Hindlimb muscle (tissue), 1 donor: ENCODE measurements around the gene RIC3. TPM values are rescaled to one million over a fixed set of nuclear protein-coding genes. Genes with fewer than 3 reads are reported as not detected.

ENCODE experiments used
- DNase-seq: peaks from one replicate; pipeline ENCODE4 v3.0.0-alpha.2; 2013
- polyA plus RNA-seq: library from polyadenylated mRNA; unstranded; fragments of 120-200 nt; gene quantifications from one replicate; pipeline ENCODE4 v1.2.1, GENCODE V29; 2013; ENCODE audit not compliant: insufficient read length

The RIC3 gene
- polyA plus RNA-seq, 1 donor, result 0.25 TPM

- no peak for DNase-seq
Measured at GRCh38 chr11:8102296-8102915, 66.4 kb downstream of the RIC3 start.

GRCh38 chr11:8101421-8101820, 67.4 kb downstream of the RIC3 start:
- no peak for DNase-seq

GRCh38 chr11:8100605-8101004, 68.2 kb downstream of the RIC3 start:
- DNase-seq, result no peak

GRCh38 chr11:8100158-8100557, 68.7 kb downstream of the RIC3 start:
- DNase-seq, result no peak

- peak; percentile 54 for DNase-seq
Measured at GRCh38 chr11:8099291-8099899, 69.4 kb downstream of the RIC3 start.

GRCh38 chr11:8098879-8099278, 69.9 kb downstream of the RIC3 start:
- DNase-seq, result no peak

GRCh38 chr11:8098361-8098760, 70.5 kb downstream of the RIC3 start:
- DNase-seq, result no peak

- DNase-seq, result no peak
Measured at GRCh38 chr11:8097926-8098325, 70.9 kb downstream of the RIC3 start.

GRCh38 chr11:8097468-8097867, 71.4 kb downstream of the RIC3 start:
- peak; percentile 66 for DNase-seq

GRCh38 chr11:8097062-8097461, 71.8 kb downstream of the RIC3 start:
- DNase-seq, result no peak

- no peak for DNase-seq
Measured at GRCh38 chr11:8096575-8096974, 72.2 kb downstream of the RIC3 start.

- no peak for DNase-seq
Measured at GRCh38 chr11:8095806-8096522, 72.9 kb downstream of the RIC3 start.

GRCh38 chr11:8095371-8095770, 73.5 kb downstream of the RIC3 start:
- no peak for DNase-seq

GRCh38 chr11:8094656-8095055, 74.2 kb downstream of the RIC3 start:
- DNase-seq, result no peak

- no peak for DNase-seq
Measured at GRCh38 chr11:8093931-8094575, 74.8 kb downstream of the RIC3 start.

- DNase-seq, result peak; percentile 36
Measured at GRCh38 chr11:8092587-8093424, 76.0 kb downstream of the RIC3 start.

GRCh38 chr11:8091721-8092120, 77.1 kb downstream of the RIC3 start:
- DNase-seq, result no peak

- no peak for DNase-seq
Measured at GRCh38 chr11:8090756-8091155, 78.1 kb downstream of the RIC3 start.

- DNase-seq, result no peak
Measured at GRCh38 chr11:8089791-8090510, 78.9 kb downstream of the RIC3 start.

- no peak for DNase-seq
Measured at GRCh38 chr11:8087756-8088155, 81.1 kb downstream of the RIC3 start.

GRCh38 chr11:8087185-8087584, 81.6 kb downstream of the RIC3 start:
- DNase-seq, result no peak

- no peak for DNase-seq
Measured at GRCh38 chr11:8086571-8086970, 82.3 kb downstream of the RIC3 start.
